ENCODE measurements around the gene VTN. TPM values are rescaled to one million over a fixed set of nuclear protein-coding genes. Genes with fewer than 3 reads are reported as not detected.
A peak's percentile ranks its signal among the peaks of the same experiment; 100 is the strongest.
"Not testable (repeated sequence)": the region's sequence is repeated elsewhere in the genome, so short reads cannot be mapped to it uniquely, and the experiment has no call there.

VTN gene
- total RNA-seq, 1 experiment from 2014 or later = 0.32 TPM

GRCh38 chr17:28357061-28357900 is 12.8 kb downstream of the VTN start, which contains the start of gene POLDIP2:
TSS of gene POLDIP2 (minus strand) at chr17:28357527. CDS start at chr17:28357448, 79 bp downstream.
- in situ Hi-C loops (cut with HindIII; ENCODE audit: low pct_unique_long_range_greater_than_20kb, low sequenced_read_pairs) = no loop called here
- DNase-seq (ENCODE audit: low read depth, low spot score) = peak; percentile 95

- in situ Hi-C loops (cut with HindIII; ENCODE audit: low pct_unique_long_range_greater_than_20kb, low sequenced_read_pairs) = no loop called here
- no peak for DNase-seq (ENCODE audit: low read depth, low spot score)
Observed at GRCh38 chr17:28350271-28350670, 19.8 kb downstream of the VTN start.

DNA sequence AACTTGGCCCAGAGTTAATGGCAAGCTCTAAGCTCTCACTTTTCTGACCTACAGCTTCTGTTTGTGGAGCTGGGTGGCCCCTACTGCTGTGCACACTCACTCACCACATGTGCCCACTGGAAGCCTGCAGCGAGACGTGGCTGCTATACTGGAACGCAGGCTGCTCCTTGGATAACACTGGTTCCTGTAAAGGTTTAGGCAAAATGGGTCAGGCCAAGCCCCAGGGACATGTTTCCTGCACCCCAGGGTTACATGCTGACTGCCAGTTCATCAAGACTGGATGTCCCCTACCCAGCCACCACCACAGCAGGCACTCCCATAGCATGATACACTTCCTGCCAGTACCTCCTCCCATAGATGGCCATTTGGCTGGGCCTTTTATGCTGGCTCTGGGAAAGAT is 21.1 kb downstream of the VTN start:
- in situ Hi-C loops (cut with HindIII; ENCODE audit: low pct_unique_long_range_greater_than_20kb, low sequenced_read_pairs) = no loop called here
- no peak for DNase-seq (ENCODE audit: low read depth, low spot score)

GRCh38 chr17:28347261-28347891 is 22.7 kb downstream of the VTN start:
- DNase-seq (ENCODE audit: low read depth, low spot score) = no peak
- in situ Hi-C loops (cut with HindIII; ENCODE audit: low pct_unique_long_range_greater_than_20kb, low sequenced_read_pairs) = no loop called here

GRCh38 chr17:28346746-28347246 is 23.3 kb downstream of the VTN start:
- peak; percentile 55 for DNase-seq (ENCODE audit: low read depth, low spot score)
- in situ Hi-C loops (cut with HindIII; ENCODE audit: low pct_unique_long_range_greater_than_20kb, low sequenced_read_pairs) = no loop called here

DNA sequence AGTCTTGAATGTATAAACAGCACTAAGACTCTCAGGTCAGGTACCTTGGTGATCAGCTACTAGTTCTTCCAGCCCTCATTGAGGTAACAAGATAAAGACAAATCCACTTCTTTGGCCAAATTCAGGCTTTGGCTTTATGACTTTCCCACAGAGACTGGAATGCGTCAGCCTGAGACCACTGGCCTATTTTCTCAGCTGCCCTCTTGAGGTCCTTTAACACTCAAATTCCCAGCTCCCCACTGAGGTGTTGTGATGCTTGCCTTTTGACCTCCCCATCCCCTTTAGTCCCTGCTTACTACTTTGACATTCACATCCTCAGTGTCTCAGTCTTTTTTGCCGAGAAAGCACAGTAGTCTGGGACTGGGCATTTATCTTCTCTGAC is 23.9 kb downstream of the VTN start:
- DNase-seq (ENCODE audit: low read depth, low spot score) = no peak
- in situ Hi-C loops (cut with HindIII; ENCODE audit: low pct_unique_long_range_greater_than_20kb, low sequenced_read_pairs) = no loop called here

DNA sequence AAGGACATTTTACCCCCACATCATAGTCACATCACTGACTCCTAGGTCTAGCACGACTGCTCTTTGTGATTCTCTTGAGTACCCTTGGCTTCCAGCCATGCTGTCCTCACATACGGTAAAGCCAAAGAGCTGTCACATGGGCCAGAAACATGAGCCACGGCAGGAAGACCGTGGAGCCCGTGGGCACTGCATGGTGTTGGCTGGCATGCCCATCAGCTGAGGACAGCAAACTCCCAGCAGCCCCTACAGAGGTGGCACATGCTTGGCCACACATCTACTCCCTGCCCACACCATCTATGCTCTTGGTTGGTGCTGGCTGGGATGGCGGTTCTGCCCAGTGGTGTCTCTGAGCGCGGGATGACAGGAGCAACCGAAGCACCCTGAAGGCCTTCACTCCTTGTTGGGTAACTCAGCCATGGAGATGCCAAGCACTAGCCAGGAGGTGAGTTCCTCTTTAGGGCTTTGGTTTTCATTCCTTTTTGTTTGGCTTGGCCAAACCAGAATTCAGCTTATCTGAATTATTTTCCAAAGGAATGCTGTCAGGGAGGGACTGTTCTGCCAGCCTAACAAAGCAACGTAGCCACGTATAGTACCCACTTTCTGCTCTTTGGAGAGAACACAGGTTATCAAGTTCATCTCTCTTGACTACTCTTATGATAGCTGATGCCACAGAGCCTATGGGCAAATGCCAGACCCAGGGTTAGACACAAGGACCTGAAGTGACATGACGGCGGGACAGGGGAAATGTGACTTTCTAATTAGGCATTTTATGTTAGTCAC is 24.5 kb downstream of the VTN start:
- in situ Hi-C loops (cut with HindIII; ENCODE audit: low pct_unique_long_range_greater_than_20kb, low sequenced_read_pairs) = no loop called here
- no peak for DNase-seq (ENCODE audit: low read depth, low spot score)

DNA sequence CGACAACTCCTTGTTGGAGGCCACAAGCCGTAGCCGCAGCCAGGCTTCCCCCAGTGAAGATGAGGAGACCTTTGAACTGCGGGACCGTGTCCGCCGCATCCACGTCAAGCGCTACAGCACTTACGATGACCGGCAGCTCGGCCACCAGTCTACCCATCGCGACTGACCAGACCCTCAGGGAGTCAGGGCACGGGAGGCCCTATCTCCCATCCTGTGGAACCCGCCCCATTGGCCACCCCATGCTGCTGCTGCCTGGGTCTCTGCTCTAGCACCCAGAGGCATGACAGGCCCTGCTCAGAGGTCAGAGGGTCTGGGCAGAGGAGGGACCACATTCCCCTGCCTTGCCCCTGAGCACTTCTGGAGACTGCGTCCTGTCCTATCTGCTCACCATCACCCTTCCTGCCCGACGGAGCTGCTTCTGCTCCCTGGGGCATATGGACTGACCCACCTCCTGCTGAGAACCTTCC is 25.6 kb downstream of the VTN start:
- in situ Hi-C loops (cut with HindIII; ENCODE audit: low pct_unique_long_range_greater_than_20kb, low sequenced_read_pairs) = no loop called here
- DNase-seq (ENCODE audit: low read depth, low spot score) = no peak

DNA sequence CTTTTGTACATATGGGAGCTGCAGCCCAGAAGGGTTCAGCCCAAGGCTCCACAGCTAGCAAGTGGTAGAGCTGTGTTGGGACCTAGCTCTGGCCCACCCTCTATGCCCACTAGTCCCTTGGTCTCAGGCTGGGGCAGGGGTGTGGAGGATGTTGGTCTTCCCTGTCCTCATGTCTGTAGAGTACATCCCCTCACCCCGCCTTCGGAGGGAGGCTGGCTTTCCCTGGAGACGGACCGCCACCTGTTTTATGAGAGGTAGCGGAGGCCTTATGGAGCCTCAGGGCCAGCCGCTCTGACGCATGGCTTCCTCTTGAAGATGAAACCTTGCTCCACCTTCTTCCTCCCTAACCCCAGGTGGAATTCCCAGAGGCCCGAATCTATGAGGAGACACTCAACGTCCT is 26.1 kb downstream of the VTN start:
- in situ Hi-C loops (cut with HindIII; ENCODE audit: low pct_unique_long_range_greater_than_20kb, low sequenced_read_pairs) = no loop called here

DNA sequence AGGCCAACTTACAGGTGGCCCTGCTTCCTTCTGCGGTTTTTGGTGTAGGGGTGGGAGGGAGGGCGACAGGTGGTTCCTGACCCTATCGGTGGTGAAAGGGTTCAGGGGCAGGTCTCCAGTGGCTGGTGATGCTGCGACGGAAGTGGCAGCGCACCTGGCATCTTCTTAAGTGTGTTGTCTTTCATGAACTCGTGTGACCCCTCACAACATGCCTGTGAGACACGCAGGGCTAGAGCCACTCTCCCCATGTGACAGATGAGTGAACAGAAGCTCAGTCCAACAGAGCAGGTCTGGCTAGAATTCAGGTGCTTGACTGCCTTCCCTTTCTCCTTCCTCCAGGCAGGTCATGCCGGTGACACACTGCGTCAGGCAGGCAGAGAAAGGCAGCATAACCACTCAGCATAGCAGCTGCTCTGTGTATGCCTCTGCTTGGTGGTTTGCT is 26.6 kb downstream of the VTN start:
- in situ Hi-C loops (cut with HindIII; ENCODE audit: low pct_unique_long_range_greater_than_20kb, low sequenced_read_pairs) = no loop called here
- no peak for DNase-seq (ENCODE audit: low read depth, low spot score)

More for the DNA sequence above, 26.1 kb downstream of the VTN start:
- DNase-seq (ENCODE audit: low read depth, low spot score) = no peak

DNA sequence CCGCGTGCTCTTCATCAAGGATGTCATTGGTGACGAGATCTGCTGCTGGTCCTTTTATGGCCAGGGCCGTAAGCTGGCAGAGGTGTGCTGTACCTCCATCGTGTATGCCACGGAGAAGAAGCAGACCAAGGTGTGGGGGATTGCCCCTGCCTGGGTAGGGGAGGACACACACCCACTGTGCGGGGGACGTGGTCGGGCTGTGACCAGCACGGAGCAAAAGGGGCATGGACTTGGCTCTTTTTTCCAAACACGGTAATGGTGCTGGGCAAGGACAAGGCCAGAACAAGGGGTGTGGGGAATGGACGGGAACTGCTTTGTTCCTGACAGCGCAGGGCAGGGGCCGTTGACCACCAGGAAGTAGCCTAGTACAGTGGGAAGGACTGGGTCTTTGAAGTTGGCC is 27.8 kb downstream of the VTN start:
- in situ Hi-C loops (cut with HindIII; ENCODE audit: low pct_unique_long_range_greater_than_20kb, low sequenced_read_pairs) = no loop called here
- DNase-seq (ENCODE audit: low read depth, low spot score) = no peak

- in situ Hi-C loops (cut with HindIII; ENCODE audit: low pct_unique_long_range_greater_than_20kb, low sequenced_read_pairs) = no loop called here
- no peak for DNase-seq (ENCODE audit: low read depth, low spot score)
Observed at GRCh38 chr17:28341516-28341915, 28.6 kb downstream of the VTN start.

GRCh38 chr17:28340374-28340773 is 29.7 kb downstream of the VTN start:
- in situ Hi-C loops (cut with HindIII; ENCODE audit: low pct_unique_long_range_greater_than_20kb, low sequenced_read_pairs) = no loop called here
- DNase-seq (ENCODE audit: low read depth, low spot score) = no peak

DNA sequence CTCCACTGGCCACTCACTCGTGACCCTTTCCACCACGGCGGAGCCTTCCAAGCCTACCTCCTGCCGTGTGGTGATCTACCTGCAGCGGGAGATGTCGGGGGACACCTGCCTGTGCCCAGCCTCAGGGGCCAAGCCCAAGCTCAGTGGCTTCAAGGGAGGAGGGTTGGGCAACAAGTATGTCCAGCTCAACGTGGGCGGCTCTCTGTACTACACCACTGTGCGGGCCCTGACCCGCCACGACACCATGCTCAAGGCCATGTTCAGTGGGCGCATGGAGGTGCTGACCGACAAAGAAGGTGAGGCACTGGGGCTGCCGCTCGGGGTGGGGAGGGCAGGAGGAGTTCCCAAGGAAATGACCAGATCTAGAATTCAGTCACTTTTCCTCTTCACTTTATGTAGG is 30.7 kb downstream of the VTN start:
- in situ Hi-C loops (cut with HindIII; ENCODE audit: low pct_unique_long_range_greater_than_20kb, low sequenced_read_pairs) = no loop called here
- no peak for DNase-seq (ENCODE audit: low read depth, low spot score)

DNA sequence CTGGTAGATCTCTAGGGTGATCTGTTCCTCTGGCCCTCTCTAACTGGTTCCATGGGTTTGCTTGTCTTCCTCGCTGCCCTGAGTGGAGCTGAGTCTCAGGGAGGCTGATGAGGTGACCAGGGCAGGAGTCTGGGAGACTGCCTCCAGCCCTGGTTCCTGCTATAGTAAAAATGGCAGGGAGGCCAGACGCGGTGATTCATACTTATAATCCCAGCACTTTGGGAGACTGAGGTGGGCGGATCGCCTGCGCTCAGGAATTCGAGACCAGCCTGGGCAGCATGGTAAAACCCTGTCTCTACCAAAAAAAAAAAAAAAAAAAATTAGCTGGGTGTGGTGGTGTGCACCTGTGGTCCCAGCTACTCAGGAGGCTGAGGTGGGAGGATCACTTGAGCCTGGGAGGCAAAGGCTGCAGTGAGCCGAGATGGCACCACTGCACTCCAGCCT is 31.3 kb downstream of the VTN start:
- DNase-seq (ENCODE audit: low read depth, low spot score); in situ Hi-C loops (cut with HindIII; ENCODE audit: low pct_unique_long_range_greater_than_20kb, low sequenced_read_pairs): not testable (repeated sequence)

- DNase-seq (ENCODE audit: low read depth, low spot score) = no peak
- in situ Hi-C loops (cut with HindIII; ENCODE audit: low pct_unique_long_range_greater_than_20kb, low sequenced_read_pairs) = no loop called here
Observed at GRCh38 chr17:28338056-28338768, 31.9 kb downstream of the VTN start.
